GM12873 (cell line): ENCODE results near the gene RTTN.

Experiments used
- TF ChIP-seq, protein P1 (sequence below): IDR thresholded peaks from 2 replicates; pipeline ENCODE4 v1.5.1; 2012; ENCODE audit warnings: low read depth, mild to moderate bottlenecking, moderate library complexity, low read length, control low read depth; ENCODE audit not compliant: insufficient read depth; ENCODE audit errors: missing control alignments

The RTTN gene

DNA sequence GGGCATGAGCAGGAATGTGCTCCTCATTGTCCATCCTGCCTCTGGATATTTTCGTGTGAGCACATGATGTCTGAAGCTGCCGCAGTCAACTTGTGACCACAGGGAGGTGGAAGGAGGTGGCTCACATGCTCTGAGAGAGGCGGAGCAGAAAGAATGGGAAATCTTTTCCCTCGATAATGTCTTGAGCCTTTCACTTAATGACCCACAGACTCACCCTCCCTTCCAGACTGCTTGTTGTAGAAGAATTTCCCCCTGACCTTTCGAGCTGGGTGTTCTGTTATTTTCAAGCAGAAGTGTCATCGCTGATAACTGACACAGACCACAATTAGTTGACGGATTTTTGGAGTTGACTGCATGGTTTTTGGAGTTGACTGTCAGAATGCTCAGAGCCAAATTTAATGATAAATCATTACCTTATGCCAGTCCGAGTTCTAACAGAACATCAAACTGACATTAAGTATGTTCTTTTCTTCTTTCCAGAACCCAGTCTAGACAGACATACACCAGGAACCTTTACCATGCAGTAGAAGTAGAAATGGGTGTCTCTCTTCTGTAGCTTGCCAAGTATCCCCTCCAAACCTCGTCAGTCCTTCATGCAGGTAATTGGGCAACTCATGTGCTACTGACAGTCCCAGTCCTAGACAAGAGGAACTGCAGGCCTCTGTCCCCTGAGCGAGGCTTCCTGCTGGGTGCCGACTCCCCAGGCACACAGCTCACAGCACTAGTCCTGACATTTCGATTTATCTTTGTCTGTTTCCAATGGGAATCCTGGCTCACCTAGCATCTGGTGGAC, 29.4 kb upstream of the RTTN start:
- TF ChIP-seq, protein P1, sequence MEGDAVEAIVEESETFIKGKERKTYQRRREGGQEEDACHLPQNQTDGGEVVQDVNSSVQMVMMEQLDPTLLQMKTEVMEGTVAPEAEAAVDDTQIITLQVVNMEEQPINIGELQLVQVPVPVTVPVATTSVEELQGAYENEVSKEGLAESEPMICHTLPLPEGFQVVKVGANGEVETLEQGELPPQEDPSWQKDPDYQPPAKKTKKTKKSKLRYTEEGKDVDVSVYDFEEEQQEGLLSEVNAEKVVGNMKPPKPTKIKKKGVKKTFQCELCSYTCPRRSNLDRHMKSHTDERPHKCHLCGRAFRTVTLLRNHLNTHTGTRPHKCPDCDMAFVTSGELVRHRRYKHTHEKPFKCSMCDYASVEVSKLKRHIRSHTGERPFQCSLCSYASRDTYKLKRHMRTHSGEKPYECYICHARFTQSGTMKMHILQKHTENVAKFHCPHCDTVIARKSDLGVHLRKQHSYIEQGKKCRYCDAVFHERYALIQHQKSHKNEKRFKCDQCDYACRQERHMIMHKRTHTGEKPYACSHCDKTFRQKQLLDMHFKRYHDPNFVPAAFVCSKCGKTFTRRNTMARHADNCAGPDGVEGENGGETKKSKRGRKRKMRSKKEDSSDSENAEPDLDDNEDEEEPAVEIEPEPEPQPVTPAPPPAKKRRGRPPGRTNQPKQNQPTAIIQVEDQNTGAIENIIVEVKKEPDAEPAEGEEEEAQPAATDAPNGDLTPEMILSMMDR, result no peak

DNA sequence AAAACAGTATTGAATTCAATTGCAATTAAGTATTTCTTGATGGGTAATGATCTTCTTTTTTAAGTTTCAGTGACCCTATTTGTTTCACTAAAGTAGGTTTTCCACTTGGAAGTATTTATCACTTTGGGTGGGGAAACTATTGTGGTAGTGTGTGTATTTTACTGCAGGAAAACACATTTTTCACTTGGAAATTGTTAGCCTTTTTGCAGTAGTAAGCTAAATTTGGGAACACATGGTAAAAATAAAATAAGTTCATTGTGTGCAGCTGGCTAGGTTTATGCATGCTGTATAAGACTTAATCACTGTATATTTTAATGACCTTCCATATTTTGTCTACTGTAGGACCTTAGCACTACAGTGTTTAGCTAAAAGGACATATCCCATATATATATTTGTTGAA, 28.5 kb upstream of the RTTN start:
- TF ChIP-seq, protein P1, result no peak

DNA sequence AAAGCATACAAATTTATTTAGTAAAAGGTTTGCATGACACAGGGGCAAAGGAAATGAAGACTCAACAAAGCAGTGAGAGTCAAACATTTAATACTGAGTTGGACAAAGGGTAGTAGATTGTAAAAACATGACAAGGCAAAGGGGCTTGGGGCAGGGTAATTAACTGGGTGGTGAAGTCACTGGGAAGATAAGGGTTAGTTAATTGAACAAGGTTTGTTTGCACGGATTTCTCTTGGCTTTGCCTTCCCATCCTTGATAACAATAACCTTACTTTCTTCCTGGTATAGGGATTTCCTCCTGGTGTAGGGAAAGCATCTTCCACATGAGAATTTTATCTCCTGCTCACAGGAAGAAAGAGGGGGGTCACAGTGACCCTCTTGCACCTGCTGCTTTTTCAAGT, 26.8 kb upstream of the RTTN start:
- TF ChIP-seq, protein P1, result no peak

DNA sequence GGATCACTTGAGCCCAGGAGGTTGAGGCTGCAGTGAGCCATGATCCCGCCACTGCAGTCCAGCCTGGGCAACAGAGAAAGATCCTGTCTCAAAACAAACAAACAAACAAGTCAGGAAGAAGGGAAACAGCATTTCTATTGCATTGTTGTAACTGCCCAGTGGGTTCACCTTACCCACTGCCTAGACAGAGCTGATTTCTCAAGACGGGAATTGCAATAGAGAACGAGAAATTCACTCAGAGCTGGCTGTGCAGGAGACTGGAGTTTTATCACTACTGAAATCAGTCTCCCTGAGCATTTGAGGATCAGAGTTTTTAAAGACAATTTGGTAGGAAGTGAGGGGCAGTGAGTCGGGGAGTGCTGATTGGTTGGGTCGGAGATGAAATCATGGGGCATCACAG, 24.2 kb upstream of the RTTN start:
- TF ChIP-seq, protein P1, result no peak

DNA sequence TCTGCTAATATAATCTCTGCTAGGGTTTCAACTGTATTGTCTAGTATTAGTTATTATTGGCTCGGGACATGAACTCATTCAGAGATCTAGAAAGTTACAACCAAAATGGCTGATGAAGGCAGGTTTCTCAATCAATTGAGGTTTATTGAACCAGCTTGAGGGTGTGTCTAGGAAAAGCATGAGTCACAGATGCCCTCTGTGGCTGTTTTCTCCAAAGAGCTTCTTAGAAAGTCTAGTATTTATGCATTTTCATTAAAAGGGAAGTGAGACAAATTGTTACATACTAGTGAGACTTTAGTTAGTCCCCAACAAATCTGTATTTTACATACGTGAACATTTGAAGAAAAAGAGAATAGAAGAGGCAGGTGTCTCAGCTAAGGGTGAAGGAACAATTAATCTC, 23.0 kb upstream of the RTTN start:
- TF ChIP-seq, protein P1, result no peak

DNA sequence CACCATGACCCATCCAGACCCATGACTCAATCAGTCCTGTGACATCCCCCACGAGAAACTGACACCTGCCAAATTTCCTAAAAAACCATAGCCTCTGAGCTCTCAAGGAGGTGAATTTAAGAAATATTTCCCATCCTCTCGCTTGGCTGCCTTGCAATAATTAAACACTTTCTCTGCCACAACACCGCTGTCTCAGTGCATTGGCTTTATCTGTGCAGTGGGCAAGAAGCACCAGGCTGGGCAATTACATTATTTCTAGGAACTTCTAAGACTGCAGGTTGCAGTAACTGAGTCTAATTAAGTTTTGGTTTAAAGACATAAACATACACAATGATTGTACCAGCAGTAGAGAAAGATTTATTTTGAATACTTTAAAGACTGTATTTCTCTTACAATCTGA, 22.0 kb upstream of the RTTN start:
- TF ChIP-seq, protein P1, result no peak

DNA sequence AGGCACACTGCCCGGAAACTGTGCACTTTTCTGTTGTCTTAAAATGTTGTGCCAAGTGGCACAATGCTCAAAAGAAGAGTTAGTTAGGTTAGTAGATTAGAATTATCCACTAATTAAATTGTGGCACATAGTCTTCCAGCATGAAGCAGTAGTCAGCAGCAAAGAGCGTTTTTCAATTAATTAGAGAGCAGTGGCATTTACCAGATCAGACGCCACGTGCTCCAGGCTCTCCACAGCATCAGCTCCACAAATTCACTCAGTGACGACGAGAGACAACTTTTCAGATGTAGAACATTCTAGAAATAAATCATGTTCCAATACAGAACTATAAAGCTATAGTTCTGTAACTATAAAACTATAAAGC, 16.4 kb upstream of the RTTN start:
- TF ChIP-seq, protein P1, result no peak
